ENCODE measurements around the gene SLC25A34. TPM values are rescaled to one million over a fixed set of nuclear protein-coding genes. Genes with fewer than 3 reads are reported as not detected.

Gene SLC25A34
- total RNA-seq, 1 donor from 2014 or later = 3.5 TPM

- no peaks in the 10 kb centered on the region for H3K9me3 ChIP-seq
- DNase-seq (no peak), ATAC-seq (no peak)
- no peak overlapping the region for H3K27ac ChIP-seq
- intact Hi-C loops (cut with DNase I) = no loop called here
- H3K27me3 ChIP-seq (ENCODE audit: low read depth) = peaks cover 8% of the 10 kb centered on the region
- TF ChIP-seq CTCF (IDR thresholded peaks at IDR 0.05) = no peak
- H3K36me3 ChIP-seq = peaks cover 10% of the 10 kb centered on the region
- peaks cover 9% of the 10 kb centered on the region for H3K4me1 ChIP-seq
- no peak overlapping the region for H3K4me3 ChIP-seq
Observed at GRCh38 chr1:15764890-15765289, 28.8 kb downstream of the SLC25A34 start.

- Histone ChIP-seq H3K27me3 (ENCODE audit: low read depth) (peaks cover under 1% of the 10 kb centered on the region), H3K9me3 (no peaks in the 10 kb centered on the region), H3K36me3 (peaks cover 18% of the 10 kb centered on the region), H3K4me3 (no peak overlapping the region), H3K27ac (no peak overlapping the region), H3K4me1 (peaks cover 1% of the 10 kb centered on the region)
- DNase-seq (no peak), ATAC-seq (no peak)
- intact Hi-C loops (cut with DNase I) = no loop called here
- no peak for TF ChIP-seq CTCF (IDR thresholded peaks at IDR 0.05)
Observed at GRCh38 chr1:15765495-15766194, 29.6 kb downstream of the SLC25A34 start.

- Histone ChIP-seq H3K27me3 (ENCODE audit: low read depth) (no peaks in the 10 kb centered on the region), H3K4me3 (no peak overlapping the region), H3K36me3 (peaks cover 36% of the 10 kb centered on the region), H3K9me3 (no peaks in the 10 kb centered on the region), H3K27ac (no peak overlapping the region), H3K4me1 (no peaks in the 10 kb centered on the region)
- TF ChIP-seq CTCF (IDR thresholded peaks at IDR 0.05) = no peak
- DNase-seq (no peak), ATAC-seq (no peak)
- intact Hi-C loops (cut with DNase I) = no loop called here
Observed at GRCh38 chr1:15767941-15768340, 31.9 kb downstream of the SLC25A34 start.

GRCh38 chr1:15768388-15768787, 32.3 kb downstream of the SLC25A34 start:
- DNase-seq = no peak

GRCh38 chr1:15770313-15770962, 34.4 kb downstream of the SLC25A34 start:
- no peaks in the 10 kb centered on the region for H3K27me3 ChIP-seq (ENCODE audit: low read depth)
- no peaks in the 10 kb centered on the region for H3K4me1 ChIP-seq
- DNase-seq (no peak), ATAC-seq (no peak)
- TF ChIP-seq CTCF (IDR thresholded peaks at IDR 0.05) = no peak
- no peak overlapping the region for H3K27ac ChIP-seq
- intact Hi-C loops (cut with DNase I) = no loop called here
- no peak overlapping the region for H3K4me3 ChIP-seq
- peaks cover 47% of the 10 kb centered on the region for H3K36me3 ChIP-seq
- no peaks in the 10 kb centered on the region for H3K9me3 ChIP-seq

More at GRCh38 chr1:15768388-15768787, 32.3 kb downstream of the SLC25A34 start:
- Histone ChIP-seq H3K4me1 (no peaks in the 10 kb centered on the region), H3K27ac (no peak overlapping the region), H3K9me3 (no peaks in the 10 kb centered on the region), H3K36me3 (peaks cover 36% of the 10 kb centered on the region), H3K4me3 (no peak overlapping the region), H3K27me3 (ENCODE audit: low read depth) (no peaks in the 10 kb centered on the region)
- TF ChIP-seq CTCF (IDR thresholded peaks at IDR 0.05) = no peak
- intact Hi-C loops (cut with DNase I) = no loop called here
- ATAC-seq = no peak

Measured in lower lobe of right lung (tissue), 2 donors.